ENCODE results near the gene PUM1.
A peak's percentile ranks its signal among the peaks of the same experiment; 100 is the strongest.

PUM1 gene

DNA sequence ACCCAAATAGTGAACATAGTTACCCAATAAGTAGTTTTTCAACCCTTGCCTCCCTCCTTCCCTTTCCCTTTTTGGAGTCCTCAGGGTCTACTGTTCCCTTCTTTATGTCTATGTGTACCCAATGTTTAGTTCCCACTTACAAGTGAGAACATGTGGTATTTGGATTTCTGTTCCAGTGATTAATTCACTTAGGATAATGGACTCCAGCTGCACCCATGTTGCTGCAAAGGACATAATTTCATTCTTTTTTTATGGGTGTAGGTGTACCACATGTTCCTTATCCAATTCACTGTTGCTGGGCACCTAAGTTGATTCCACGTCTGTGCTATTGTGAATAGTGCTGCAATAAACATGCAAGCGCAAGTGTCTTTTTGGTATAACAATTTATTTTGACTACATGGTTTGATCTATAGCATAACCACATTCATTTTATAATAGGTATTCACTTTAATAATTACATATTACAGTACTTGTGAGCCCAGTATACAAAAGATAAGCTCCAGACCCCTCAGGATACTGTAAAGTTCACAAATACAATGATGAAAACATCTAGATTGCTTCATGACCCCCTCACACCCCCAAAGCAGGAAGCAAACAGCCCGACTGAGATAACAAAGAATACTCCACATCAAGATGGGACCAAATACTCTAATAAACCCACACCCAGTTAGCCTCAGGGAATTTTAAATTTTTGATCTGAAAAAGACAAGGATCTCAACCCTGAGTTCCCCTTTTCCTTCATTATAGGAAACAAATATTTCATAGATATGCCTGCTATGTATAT lies 45.3 kb downstream of the PUM1 start:
- peak; percentile 52 for DNase-seq

DNA sequence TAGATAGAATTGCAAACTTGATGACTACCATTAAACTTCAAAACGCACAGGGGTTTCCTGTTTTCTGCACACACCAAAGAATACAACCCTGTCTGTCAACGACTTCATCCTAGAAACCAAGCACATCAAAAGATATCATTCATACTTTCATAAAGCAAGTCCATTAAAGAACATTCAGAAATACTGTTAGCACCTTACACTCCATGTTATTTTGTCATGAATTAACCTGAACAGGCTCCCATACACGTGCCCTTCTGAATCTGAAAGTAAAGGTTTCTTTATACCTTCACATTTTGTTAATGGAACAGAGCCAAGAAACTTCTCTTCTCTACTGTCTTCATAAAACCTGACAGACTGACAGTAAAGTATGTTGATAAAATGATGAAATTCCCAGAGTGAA lies 46.1 kb downstream of the PUM1 start:
- DNase-seq = no peak

DNA sequence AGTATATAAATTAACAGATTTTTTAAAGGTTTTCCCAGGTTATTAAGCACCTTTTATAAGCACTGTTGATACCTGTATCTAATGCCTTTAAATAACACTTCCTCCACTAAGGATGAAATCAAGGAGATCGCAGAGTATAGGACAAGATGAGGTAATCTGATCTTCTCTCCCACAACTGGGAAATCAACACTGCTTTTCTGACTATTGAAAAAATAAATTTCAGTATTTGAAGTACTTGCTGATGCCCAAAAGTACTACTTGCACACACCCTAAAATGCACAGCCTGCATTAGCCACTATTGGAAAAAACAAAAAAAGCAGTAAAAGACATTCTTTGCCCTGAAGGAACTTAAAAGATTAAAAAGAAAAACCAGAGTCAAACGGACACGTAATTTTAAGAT lies 48.6 kb downstream of the PUM1 start:
- no peak for DNase-seq

DNA sequence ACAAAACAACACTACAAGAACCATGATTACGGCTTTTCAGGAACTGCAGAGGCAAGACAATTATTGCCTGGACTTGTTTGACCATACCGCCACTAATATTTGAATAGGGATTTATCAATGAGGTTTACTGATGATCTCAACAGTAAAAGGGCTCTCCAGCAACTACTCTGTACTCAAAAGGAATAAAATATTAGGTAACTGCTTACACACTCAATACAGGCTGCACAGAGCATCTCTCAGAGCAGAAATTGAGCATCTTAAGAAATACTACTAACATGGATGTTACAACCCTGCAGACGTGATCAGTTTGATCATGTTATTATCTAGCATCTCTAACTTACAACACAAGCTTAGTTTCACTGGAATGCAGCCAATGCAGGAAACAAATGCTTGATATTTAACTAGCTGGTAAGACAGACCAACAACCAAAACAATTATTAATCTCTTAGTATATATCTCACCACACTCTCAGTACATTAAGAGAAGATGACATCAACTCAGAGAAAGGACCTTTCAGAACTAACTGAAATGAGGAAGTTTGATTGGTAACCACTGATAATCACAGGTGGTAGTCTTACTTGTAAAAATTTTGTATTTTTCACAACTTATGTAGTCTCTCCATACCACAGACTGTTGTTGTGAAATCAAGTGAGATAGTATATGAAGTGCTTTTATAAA lies 52.2 kb downstream of the PUM1 start:
- DNase-seq = peak; percentile 68

DNA sequence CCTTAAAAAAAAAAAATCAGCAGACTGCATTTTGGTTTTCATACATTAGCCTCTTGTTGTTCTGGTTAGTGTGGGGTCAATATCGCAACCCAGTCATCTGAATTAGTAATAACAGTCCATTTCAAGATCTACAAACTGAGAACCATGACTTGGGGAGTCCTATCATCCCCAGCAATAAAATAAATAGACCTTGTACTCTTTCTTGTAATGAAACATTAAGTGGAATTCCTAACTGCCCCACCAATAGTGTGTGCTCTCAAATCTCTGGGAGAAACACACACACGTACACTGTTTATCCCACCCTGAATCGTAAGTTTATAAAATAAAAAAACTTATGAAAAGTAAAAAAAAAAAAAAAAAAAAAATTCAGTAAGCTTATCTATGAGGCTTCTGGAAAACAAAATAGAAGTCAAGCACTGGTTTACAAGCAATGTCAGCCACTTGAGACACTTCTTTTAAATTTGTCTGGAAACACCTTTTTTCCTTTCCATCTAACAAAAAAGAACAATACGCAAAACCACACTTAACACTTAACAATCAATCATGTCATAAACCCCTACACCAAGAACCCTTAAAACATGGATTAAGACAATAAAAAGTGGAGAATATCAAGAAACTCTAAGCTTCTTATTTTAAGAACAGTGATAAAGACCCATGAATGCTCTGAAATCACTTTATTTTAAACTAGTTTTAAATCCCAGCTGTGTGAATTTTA lies 53.1 kb downstream of the PUM1 start:
- no peak for DNase-seq

DNA sequence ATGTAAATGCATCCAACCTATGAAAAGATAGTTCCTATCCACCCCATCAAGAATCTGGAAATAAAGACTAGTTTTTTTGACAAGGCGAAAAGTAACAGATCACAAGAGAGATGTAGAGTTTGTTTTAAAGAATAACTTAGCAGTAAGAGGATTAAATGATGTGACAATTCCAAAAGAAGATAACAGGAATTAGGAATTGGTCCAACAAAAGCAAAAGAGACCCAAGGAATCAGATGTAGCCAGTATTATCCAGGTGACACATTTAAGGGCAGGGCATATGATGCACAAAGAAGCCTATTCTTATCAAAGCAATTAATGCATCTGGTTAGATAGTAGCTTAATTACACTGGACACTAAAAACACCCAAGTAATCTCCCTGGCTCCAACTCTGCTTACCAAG lies 53.8 kb downstream of the PUM1 start:
- DNase-seq = no peak

DNA sequence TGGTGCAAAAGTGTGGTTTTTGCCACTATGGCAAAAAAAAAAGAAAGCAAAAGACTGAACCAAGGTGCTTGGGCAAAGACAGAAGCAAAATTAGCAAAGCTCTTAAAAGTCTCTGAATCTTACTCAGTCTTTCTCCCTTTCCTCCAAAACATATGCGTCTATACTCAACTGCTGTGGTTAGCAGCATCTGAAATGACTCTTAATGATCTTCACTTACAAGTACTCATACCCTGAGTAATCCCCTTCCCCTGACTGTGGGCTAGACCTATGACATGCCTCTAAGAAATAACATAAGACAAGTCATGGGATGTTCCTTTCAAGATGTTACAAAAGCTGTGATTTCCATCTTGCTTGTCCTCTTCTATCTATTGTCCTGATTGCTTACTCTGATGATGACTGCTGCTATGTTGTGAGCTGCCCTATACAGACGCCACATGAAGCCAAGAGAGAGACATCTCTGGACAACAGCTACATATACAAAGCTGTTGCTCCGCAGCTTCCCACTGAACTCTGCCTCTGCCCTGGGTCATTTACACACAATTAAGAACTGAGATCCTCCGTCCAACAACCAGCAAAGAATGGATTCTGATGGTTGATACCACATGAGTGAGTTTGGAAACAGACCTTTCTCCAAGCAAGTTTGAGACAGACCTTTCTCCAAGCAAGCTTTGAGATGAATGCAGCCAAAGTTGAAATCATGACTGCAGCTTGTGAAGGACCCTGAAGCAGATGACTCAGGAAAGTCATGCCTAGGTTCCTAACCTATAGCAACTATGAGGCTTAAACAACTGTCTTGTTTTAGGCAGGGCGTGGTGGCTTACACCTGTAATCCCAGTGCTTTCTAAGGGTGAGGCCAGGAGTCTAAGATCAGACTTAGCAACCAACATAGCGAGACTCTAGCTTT lies 55.2 kb downstream of the PUM1 start:
- DNase-seq = no peak

DNA sequence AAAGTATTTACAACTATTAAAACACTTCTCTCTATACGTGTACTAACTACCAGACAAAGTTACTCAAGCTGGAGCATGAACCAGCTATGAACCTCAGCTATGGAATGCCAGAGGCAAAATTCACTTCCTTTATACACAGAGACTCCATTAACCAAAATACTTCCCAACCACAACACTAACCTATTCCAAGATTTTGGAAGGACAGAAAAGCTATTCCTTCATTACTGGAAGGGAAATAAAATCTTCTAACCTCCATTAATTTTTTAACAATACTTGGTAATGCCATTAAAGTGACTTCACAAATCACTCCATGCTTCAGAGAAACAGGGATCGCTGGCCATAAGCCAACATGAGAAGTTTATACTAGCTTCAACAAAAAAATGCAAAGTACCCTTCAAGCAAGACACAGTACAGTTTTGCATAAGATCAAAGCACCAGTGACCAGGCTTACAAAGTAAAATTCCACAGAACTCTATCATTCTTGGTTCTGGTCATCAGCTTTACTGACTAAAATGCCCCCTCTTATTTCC lies 58.0 kb downstream of the PUM1 start:
- DNase-seq = no peak

DNA sequence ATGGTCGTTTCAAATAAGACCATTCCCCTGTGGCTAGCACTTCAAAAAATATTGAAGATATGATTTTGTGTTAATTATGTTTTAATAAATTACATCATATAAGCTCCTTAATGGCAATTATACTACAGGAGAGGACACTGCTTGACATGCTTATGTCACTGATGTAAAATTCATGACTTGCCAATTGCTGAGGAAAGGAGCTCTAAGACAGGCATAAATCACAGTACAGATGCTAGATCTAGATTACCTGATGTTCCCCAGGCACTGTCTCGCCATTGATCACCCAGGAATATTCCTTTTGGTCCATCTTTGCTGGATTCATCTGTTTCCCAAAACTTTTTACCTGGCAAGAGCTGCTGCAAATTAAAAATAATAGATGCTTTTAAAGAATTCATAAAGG lies 58.8 kb downstream of the PUM1 start:
- DNase-seq = no peak

DNA sequence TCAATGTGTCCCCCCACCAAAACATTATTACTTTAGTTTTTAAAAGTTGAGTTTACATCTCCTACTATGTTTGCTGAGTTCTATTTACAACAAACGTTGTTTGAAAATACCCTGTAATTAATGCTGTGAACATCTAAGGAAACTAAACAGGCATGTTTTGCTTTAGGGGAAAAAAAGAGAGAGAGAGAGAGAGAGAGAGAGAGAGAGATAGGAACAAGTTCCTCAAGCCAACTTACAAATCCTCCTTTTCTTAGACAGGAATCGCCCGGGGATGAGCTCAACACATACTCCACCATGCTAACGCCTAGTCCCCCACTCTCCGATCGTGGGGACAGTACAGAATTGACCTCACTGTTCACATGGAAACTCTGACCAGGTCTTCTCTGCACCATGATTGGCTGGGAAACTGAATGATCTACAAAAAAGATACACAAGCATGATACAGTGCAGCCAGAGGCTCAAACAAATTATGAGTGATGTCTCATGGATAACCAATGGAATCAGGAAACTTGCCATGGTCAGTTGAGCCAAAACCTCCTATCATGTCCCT lies 59.8 kb downstream of the PUM1 start:
- no peak for DNase-seq

DNA sequence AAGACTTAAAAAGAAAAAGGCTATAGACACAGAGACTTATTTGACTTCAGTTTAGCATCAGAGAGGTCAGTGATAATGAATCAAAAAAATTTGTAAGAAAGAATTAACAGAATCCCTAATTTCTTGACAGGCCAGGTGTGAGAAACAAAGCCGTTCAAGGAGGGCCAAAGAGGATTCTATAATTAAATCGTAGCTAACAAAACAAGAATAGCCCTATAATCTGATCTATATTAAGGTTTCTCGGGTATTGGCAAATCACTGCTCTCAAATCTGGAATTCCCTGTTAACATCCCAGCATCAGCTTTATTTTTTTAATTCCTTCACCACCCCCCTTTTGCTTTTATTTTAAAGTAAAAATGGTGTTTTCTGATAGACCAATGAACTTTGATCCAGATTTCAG lies 60.3 kb downstream of the PUM1 start:
- DNase-seq = no peak

DNA sequence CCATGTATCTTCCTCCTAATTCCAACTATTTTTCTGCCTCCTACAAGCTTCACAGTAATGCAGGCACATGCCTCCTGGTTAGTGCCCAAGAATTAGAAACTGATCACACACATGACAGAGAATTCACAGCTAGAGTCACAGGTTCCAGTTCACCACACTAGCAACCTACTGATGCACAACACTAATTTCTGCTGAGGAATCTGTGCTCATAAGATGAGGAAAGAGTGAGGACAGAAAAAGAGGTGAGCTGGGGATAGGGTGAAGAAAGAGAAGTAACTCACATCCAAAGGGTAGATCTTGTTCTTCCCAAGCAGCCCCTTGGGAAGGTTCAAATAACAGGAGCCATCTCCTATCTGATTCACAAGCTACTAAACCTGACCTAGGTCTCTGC lies 61.3 kb downstream of the PUM1 start:
- no peak for DNase-seq

DNA sequence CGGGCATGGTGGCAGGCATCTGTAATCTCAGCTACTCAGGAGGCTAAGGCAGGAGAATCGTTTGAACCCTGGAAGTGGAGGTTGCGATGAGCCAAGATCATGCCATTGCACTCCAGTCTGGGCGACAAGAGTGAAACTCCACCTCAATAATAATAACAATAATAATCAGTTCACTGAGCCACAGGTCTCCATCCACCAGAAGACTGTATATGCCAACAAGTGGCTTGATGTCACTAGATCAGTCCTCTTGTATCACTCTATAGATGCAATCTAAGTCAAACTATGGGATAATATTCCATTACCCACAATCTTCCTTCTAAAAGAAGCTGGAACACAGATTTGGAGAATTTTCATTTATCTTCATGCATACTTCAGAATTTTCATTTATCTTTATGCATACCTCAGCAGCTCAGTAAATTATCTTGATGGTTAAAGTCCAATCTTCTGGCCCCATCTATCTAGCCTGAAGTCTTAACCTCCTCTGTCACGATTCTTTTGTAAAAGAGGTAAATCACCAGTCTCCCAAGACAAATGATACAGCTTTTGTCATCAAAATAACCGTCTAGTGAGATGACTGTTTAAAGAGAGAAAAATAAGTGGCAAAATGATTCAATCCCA lies 61.8 kb downstream of the PUM1 start:
- DNase-seq = no peak

DNA sequence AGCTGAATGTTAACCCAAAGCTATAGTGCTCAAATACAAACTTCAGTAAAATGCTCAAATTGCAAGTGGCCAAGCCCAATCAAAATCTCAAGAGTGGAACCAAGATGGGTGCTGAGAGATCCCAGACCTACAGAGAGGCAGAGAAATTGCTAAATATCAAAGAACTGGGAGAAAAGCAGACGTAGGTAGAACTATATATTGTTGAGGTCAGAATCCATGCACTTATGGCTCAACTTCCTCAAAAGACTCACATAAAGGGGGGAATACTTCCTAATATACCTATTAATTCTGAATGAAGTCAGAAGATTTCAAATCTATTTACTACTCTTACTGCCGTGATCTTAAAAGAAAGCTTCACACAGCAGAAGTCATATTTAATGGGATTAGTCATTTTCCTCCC lies 65.2 kb downstream of the PUM1 start:
- DNase-seq = no peak

DNA sequence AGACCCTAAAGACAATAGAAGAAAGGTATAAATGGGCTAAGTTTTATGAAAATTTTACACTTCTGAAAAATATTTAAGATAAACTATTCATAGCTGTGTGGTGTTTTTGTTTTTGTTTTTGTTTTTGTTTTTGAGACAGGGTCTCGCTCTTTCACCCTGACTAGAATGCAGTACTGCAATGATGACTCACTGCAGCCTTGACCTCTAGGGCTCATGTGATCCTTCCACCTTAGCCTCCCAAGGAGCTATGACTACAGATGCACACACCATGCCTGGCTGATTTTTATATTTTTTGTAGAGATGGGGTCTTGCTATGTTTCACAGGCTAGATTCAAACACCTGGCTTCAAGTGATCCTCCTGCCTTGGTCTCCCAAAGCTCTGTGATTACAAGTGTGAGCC lies 66.6 kb downstream of the PUM1 start:
- no peak for DNase-seq

DNA sequence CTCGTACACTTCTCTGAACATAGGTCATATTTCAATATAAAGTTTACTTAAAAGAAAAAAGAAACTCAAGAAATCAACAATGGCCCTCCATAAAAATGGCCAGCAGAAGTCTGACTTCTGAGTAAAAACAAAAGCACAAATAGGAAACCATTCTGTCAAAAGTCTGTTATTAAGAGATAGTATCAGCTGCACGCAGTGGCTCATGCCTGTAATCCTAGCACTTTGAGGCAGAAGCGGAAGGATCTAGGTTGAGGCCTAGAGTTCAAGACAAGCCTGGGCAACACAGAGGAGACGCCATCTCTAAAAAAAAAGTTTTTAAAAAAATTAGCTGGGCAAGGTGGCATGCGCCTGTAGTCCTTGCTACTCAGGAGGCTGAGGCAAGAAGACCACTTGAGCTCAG lies 67.3 kb downstream of the PUM1 start:
- no peak for DNase-seq

DNA sequence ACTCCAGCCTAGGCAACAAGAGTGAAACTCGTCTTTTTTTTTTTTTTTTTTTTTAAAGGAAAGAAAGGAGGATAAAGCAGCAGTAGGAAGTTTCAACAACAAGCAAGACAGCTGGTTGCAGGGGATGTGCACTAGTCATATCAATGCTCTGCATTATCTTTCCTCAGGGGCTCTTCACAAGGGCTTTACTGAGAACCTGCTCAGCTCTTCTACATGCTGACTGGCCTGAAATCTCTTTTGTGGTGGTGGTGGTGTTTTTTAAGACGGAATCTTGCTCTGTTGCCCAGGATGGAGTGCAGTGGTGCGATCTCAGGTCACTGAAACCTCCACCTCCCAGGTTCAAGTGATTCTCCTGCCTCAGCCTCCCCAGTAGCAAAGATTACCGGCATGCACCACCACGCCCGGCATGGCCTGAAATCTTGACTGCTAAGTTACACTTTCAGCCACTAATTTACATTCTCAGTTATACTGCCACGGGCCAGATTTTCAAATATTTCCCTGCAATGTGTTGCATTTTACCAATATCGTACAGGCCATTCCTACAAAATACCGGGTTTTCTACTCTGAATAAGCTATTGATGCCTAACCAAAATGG lies 68.0 kb downstream of the PUM1 start:
- no peak for DNase-seq

DNA sequence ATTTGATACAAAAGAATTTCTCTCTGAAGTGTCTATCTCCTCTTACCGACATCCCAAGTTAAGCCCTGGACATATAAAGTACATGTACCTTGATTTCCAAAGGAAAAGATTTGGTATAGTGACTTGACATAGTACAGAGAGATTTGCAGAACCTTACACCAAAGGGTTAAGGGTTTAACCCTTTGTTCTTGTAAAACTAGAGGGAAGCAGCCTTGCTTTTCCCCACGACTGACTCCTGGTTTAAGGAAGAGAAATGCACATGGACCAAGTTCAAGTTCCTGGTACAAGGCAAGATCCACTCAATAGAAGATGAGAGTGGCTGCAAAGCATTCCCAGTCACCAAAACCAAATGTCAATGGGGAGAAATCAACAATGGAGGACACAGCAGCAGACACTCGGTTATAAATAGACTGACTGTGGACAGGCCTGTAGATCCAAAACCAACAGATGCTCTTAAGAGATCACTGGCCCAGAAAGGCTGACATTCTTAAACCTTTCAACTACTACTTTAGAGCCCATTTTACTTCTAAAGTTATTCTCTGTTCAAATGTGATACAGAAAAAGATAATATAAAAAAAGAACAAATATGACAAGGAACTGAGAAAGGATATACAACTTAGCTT lies 69.4 kb downstream of the PUM1 start:
- no peak for DNase-seq

DNA sequence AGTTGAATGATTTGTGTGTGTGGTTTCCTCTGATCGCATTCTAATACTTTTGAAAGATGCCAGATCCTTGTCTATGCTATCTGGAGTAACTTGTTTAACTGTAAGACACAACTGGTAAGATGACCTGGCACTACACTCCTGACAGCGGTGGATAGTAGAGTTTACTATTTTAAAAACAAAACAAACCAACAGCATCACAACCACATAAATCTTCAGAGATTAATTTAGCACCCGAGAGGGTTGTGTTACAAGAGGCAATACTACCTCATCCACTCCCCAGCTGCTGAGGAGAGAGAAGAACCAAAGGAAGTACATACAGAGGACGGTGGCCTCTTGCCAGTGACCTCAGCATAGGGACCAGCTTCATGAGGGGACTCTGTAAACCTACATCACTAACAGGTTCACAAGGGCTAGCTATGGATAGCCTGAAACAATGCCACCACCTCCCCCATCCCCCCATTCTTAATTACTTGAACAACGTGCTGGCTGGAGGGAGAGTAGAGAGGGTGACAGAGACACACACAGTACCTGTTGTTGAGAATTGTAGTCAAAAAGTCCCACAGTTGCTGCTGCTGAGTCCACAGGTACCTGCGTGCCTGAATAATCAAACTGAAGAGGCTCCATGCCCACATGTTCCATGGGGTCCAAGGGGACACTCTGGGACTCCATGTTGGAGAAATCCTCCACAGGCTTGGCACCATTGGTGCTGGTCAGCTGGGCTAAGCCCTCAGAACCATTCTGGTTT lies 73.5 kb downstream of the PUM1 start:
- no peak for DNase-seq

DNA sequence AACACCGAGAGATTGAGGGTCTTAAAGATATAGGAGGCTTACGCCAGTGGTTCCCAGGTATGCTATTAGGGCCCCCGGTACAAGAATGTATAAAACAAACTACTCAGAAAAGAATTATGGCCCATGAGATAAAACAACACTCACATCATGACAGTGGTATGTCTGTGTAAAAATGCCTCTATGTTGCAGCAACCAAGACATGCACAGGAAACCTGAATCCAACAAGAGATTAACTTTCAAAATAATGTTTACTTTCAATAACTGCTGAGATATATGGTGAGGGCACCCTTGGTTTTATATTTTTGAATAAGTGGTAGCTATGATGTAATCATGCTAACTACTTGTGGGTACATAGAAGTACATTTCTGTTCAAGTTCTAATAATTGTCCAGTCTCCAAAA lies 74.9 kb downstream of the PUM1 start:
- DNase-seq = no peak
